ENCODE measurements around the gene OSBPL10. TPM values are rescaled to one million over a fixed set of nuclear protein-coding genes. Genes with fewer than 3 reads are reported as not detected.

The OSBPL10 gene
- total and polyA plus RNA-seq, 2 of the 8 experiments (the other 6 are each of a cell fraction or from before 2014, with no cell fraction given): 26.2 to 86.7 TPM

DNA sequence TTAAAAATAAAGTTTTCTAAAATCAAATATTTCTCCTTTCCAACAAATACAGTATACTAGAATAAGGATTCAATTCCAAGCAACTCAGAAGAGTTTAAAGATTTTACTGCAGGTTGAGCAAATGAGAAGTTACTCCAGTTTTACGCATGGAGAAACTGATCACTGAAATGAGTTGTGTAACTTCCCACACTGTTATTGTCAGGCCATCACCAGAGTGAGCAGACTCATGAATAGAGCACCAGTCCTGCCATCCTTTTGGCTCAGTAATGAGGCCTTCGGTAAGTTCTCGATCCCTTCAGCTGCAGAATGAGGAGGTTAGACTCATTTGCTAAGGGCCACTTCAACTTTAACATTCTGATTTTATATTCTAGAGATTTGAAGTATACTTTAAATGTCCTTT is 48.1 kb downstream of the OSBPL10 start:
- peaks cover 6 to 85% of the 10 kb centered on the region in 2 experiments; a peak in 3 of 4 replicates for H3K79me2 ChIP-seq (ENCODE audit: control insufficient read depth in 1 of 2, insufficient read depth in 2 of 2, low read length in 2 of 2)
- 91% methylated on average over 3 of the region's 3 CpGs; no CpG with 5 or more reads in 1 of the 2 experiments for WGBS, 2 experiments (ENCODE audit: extremely low coverage in 1 of 2, insufficient coverage in 1 of 2, insufficient read length in 1 of 2, insufficient replicate concordance in 2 of 2, low coverage in 1 of 2, low lambda C conversion rate in 2 of 2, missing lambda C conversion rate in 1 of 2)
- H3K27me3 ChIP-seq (replicated peaks in 1 of 4; ENCODE audit: control insufficient read depth in 3 of 4, extremely low read depth in 1 of 4, insufficient read depth in 3 of 4, low read length in 3 of 4): no peaks in the 10 kb centered on the region
- no peak overlapping the region for H2BK15ac ChIP-seq (ENCODE audit: low read length)
- no peak overlapping the region for H4K91ac ChIP-seq (replicated peaks; ENCODE audit: insufficient read length, low read length)
- H4K5ac ChIP-seq (ENCODE audit: insufficient read length, low read depth, low read length): no peak overlapping the region
- peak overlapping the region; percentile 75 for H3K4ac ChIP-seq (replicated peaks; ENCODE audit: insufficient read length, low read depth, low read length)
- H3K14ac ChIP-seq (ENCODE audit: insufficient read length): no peak overlapping the region
- H2BK12ac ChIP-seq (ENCODE audit: low read depth, low read length): peak overlapping the region; percentile 95
- no peak overlapping the region; the same call in 1 of the 2 replicates for H3K18ac ChIP-seq (ENCODE audit: extremely low read depth, low read length)
- no peak overlapping the region for H3K27ac ChIP-seq (ENCODE audit: low read depth, low read length)
- H3K9me3 ChIP-seq (ENCODE audit: insufficient read depth in 2 of 2, low read depth in 1 of 2, low read length in 1 of 2): no peaks in the 10 kb centered on the region
- DNase-seq (ENCODE audit: low read depth in 1 of 2, low spot score in 2 of 2) (no peak), FAIRE-seq (no peak)
- POLR2A ChIA-PET (ENCODE audit: partially characterized antibody): interaction anchor here (1.0 to 1.3 kb wide), 2 partner anchors 14 to 27 kb away, joined by 3 to 6 read pairs; no protein-coding TSS in a partner anchor
- H3K23ac ChIP-seq (ENCODE audit: insufficient read length): no peak overlapping the region
- H3K9ac ChIP-seq (replicated peaks in 1 of 4; ENCODE audit: extremely low read depth in 1 of 4, low read depth in 3 of 4, low read length in 3 of 4): no peak overlapping the region
- CTCF ChIA-PET (ENCODE audit: partially characterized antibody): interaction anchor here (0.7 kb wide), 1 partner anchor 55 kb away, joined by 4 read pairs; no protein-coding TSS in a partner anchor
- peak overlapping the region; percentile 80; the same call in 1 of the 2 replicates for H2BK20ac ChIP-seq (ENCODE audit: low read length)
- H2BK5ac ChIP-seq (ENCODE audit: low read depth, low read length): peak overlapping the region; percentile 78
- H2AFZ ChIP-seq (ENCODE audit: low read length): no peak overlapping the region
- H3K4me2 ChIP-seq (ENCODE audit: insufficient read depth in 1 of 2, low read depth in 2 of 2, low read length in 2 of 2): no peak overlapping the region
- no peak overlapping the region for H4K8ac ChIP-seq (ENCODE audit: extremely low read depth, insufficient read depth, low read length)
- H3K36me3 ChIP-seq (ENCODE audit: control insufficient read depth in 2 of 4, insufficient read depth in 4 of 4, low read length in 3 of 4): no peaks in the 10 kb centered on the region
- no peak overlapping the region; the same call in 1 of the 2 replicates for H2AK5ac ChIP-seq (ENCODE audit: low read depth, low read length)
- peaks cover 6% of the 10 kb centered on the region; the same call in 1 of the 2 replicates for H3K79me1 ChIP-seq (ENCODE audit: low read depth, low read length)
- no peak overlapping the region for H3K56ac ChIP-seq (replicated peaks; ENCODE audit: insufficient read length, low read depth, low read length)
- H2BK120ac ChIP-seq (replicated peaks; ENCODE audit: low read depth, low read length): no peak overlapping the region
- peaks cover 2 to 18% (median 7%) of the 10 kb centered on the region in 4 experiments; a peak in 5 of 7 replicates for H3K4me1 ChIP-seq (replicated peaks in 1 of 4; ENCODE audit: control insufficient read depth in 3 of 4, insufficient read depth in 4 of 4, low read length in 3 of 4)
- H3K4me3 ChIP-seq (ENCODE audit: extremely low read depth in 1 of 4, insufficient read depth in 2 of 4, low read depth in 3 of 4, low read length in 4 of 4): no peak overlapping the region
- peaks cover under 1% of the 10 kb centered on the region; the same call in 1 of the 2 replicates for H3K23me2 ChIP-seq (ENCODE audit: low read depth, low read length)
- H4K20me1 ChIP-seq (replicated peaks in 1 of 2; ENCODE audit: control insufficient read depth in 1 of 2, insufficient read depth in 2 of 2, low read length in 2 of 2): no peaks in the 10 kb centered on the region
- no peak for TF ChIP-seq CEBPB (IDR thresholded peaks at IDR 0.05; ENCODE audit: low read depth, low read length)
- TF ChIP-seq EP300 (IDR thresholded peaks at IDR 0.05; ENCODE audit: borderline replicate concordance in 1 of 2, low read depth in 2 of 2, low read length in 2 of 2): no peak
- TF ChIP-seq TAF1 (IDR thresholded peaks at IDR 0.05; ENCODE audit: low read depth, low read length): no peak
- TF ChIP-seq, protein P1, sequence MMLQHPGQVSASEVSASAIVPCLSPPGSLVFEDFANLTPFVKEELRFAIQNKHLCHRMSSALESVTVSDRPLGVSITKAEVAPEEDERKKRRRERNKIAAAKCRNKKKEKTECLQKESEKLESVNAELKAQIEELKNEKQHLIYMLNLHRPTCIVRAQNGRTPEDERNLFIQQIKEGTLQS (IDR thresholded peaks at IDR 0.05; ENCODE audit: insufficient read depth, low read depth, low read length): no peak
- no peak for TF ChIP-seq TEAD4 (IDR thresholded peaks at IDR 0.05; ENCODE audit: low read depth, low read length)
